ENCODE data around the gene ZNF785. TPM values are rescaled to one million over a fixed set of nuclear protein-coding genes. Genes with fewer than 3 reads are reported as not detected.

The ZNF785 gene
- polyA plus RNA-seq, 1 experiment = 6.6 TPM

GRCh38 chr16:30557957-30558788 lies 27.3 kb downstream of the ZNF785 start, which contains the start of gene ZNF764:
TSS of gene ZNF764 (minus strand) at chr16:30558374. CDS start at chr16:30558182, 192 bp downstream.
- TF ChIP-seq, protein P1, sequence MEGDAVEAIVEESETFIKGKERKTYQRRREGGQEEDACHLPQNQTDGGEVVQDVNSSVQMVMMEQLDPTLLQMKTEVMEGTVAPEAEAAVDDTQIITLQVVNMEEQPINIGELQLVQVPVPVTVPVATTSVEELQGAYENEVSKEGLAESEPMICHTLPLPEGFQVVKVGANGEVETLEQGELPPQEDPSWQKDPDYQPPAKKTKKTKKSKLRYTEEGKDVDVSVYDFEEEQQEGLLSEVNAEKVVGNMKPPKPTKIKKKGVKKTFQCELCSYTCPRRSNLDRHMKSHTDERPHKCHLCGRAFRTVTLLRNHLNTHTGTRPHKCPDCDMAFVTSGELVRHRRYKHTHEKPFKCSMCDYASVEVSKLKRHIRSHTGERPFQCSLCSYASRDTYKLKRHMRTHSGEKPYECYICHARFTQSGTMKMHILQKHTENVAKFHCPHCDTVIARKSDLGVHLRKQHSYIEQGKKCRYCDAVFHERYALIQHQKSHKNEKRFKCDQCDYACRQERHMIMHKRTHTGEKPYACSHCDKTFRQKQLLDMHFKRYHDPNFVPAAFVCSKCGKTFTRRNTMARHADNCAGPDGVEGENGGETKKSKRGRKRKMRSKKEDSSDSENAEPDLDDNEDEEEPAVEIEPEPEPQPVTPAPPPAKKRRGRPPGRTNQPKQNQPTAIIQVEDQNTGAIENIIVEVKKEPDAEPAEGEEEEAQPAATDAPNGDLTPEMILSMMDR (IDR thresholded peaks at IDR 0.05; ENCODE audit: insufficient read depth, low read depth, low read length) = no peak
- H3K27me3 ChIP-seq (ENCODE audit: control insufficient read depth, insufficient read depth, low read length) = no peaks in the 10 kb centered on the region
- peak; percentile 88 for DNase-seq (ENCODE audit: low read depth)
- peaks cover 11% of the 10 kb centered on the region for H3K36me3 ChIP-seq (ENCODE audit: control insufficient read depth, insufficient read depth, low read length)
- POLR2A ChIA-PET = interaction anchor here (0.6 kb wide), 1 partner anchor 486 kb away, joined by 3 read pairs; no protein-coding TSS in a partner anchor
- CTCF ChIA-PET = interaction anchor here (1.3 to 2.2 kb wide), 7 partner anchors 14 to 128 kb away, joined by 4 to 9 read pairs (median 4); partner anchors contain the start of genes DCTPP1 and ZNF747
- H3K4me3 ChIP-seq (ENCODE audit: low read depth, low read length) = peak within 1 kb of the TSS; percentile 86

GRCh38 chr16:30557707-30557956 lies 27.9 kb downstream of the ZNF785 start:
- DNase-seq (ENCODE audit: low read depth) = no peak
- TF ChIP-seq, protein P1 (IDR thresholded peaks at IDR 0.05; ENCODE audit: insufficient read depth, low read depth, low read length) = no peak
- Histone ChIP-seq H3K4me3 (ENCODE audit: low read depth, low read length) (peak overlapping the region; percentile 86), H3K27me3 (ENCODE audit: control insufficient read depth, insufficient read depth, low read length) (no peaks in the 10 kb centered on the region), H3K36me3 (ENCODE audit: control insufficient read depth, insufficient read depth, low read length) (peaks cover 15% of the 10 kb centered on the region)
- ChIA-PET POLR2A (no interaction called here), CTCF (interaction anchor here (1.3 to 2.2 kb wide), 6 partner anchors 14 to 127 kb away, joined by 4 to 9 read pairs (median 4); partner anchors contain the start of gene DCTPP1)

DNA sequence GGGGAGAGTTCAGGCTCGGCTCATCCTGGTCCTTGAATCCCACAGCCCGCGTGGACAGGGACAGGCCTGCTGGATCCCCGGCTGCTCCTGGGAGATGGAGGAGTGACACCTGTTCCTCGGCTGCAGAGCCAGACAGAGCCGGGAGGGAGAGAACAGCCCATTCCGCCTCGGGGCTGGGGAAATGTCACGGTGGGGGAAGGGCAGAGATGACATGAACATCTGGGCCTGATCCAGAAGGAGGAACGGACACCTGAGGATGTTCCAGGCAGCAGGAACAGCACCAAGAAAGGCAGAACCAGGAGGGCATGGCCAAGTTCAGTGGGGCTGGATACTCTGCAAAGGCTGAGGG lies 29.4 kb downstream of the ZNF785 start:
- ChIA-PET POLR2A (interaction anchor here (0.5 kb wide), 1 partner anchor 55 kb away, joined by 9 read pairs; no protein-coding TSS in a partner anchor), CTCF (interaction anchor here (1.7 kb wide), 1 partner anchor 21 kb away, joined by 4 read pairs; no protein-coding TSS in a partner anchor)
- DNase-seq (ENCODE audit: low read depth) = no peak
- Histone ChIP-seq H3K4me3 (ENCODE audit: low read depth, low read length) (no peak overlapping the region), H3K36me3 (ENCODE audit: control insufficient read depth, insufficient read depth, low read length) (peaks cover 15% of the 10 kb centered on the region), H3K27me3 (ENCODE audit: control insufficient read depth, insufficient read depth, low read length) (no peaks in the 10 kb centered on the region)
- TF ChIP-seq, protein P1 (IDR thresholded peaks at IDR 0.05; ENCODE audit: insufficient read depth, low read depth, low read length) = no peak

GRCh38 chr16:30555315-30556124 lies 30.0 kb downstream of the ZNF785 start:
- H3K36me3 ChIP-seq (ENCODE audit: control insufficient read depth, insufficient read depth, low read length) = peaks cover 15% of the 10 kb centered on the region
- H3K4me3 ChIP-seq (ENCODE audit: low read depth, low read length) = no peak overlapping the region
- DNase-seq (ENCODE audit: low read depth) = no peak
- ChIA-PET CTCF (no interaction called here), POLR2A (interaction anchor here (0.5 kb wide), 1 partner anchor 56 kb away, joined by 9 read pairs; no protein-coding TSS in a partner anchor)
- TF ChIP-seq, protein P1 (IDR thresholded peaks at IDR 0.05; ENCODE audit: insufficient read depth, low read depth, low read length) = no peak
- H3K27me3 ChIP-seq (ENCODE audit: control insufficient read depth, insufficient read depth, low read length) = no peaks in the 10 kb centered on the region

Measured in BJ (cell line).